Fibroblast of peridontal ligament (primary cell): ENCODE measurements around the gene GBF1.
"Not testable (repeated sequence)": the region's sequence is repeated elsewhere in the genome, so short reads cannot be mapped to it uniquely, and the experiment has no call there.

Experiments
- DNase-seq: peaks from one replicate; pipeline ENCODE4 v3.0.0-alpha.2; 2010; ENCODE audit errors: extremely low read depth

GBF1 gene

GRCh38 chr10:102267748-102268147 lies 22.4 kb downstream of the GBF1 start:
- peak; percentile 75 for DNase-seq

GRCh38 chr10:102268375-102268888 lies 23.1 kb downstream of the GBF1 start:
- peak; percentile 57 for DNase-seq

- DNase-seq = no peak
Observed at GRCh38 chr10:102269017-102269416, 23.7 kb downstream of the GBF1 start.

- DNase-seq = no peak
Observed at GRCh38 chr10:102274062-102274461, 28.7 kb downstream of the GBF1 start.

GRCh38 chr10:102275343-102275742 lies 30.0 kb downstream of the GBF1 start:
- no peak for DNase-seq

GRCh38 chr10:102279104-102279503 lies 33.8 kb downstream of the GBF1 start:
- no peak for DNase-seq

GRCh38 chr10:102280397-102281101 lies 35.2 kb downstream of the GBF1 start:
- no peak for DNase-seq

GRCh38 chr10:102281102-102281487 lies 35.8 kb downstream of the GBF1 start:
- no peak for DNase-seq

- DNase-seq = no peak
Observed at GRCh38 chr10:102283488-102283887, 38.2 kb downstream of the GBF1 start.

- no peak for DNase-seq
Observed at GRCh38 chr10:102283890-102284289, 38.6 kb downstream of the GBF1 start.

GRCh38 chr10:102284531-102284930 lies 39.2 kb downstream of the GBF1 start:
- no peak for DNase-seq

GRCh38 chr10:102285133-102285532 lies 39.8 kb downstream of the GBF1 start:
- DNase-seq = no peak

GRCh38 chr10:102286216-102286615 lies 40.9 kb downstream of the GBF1 start:
- DNase-seq = no peak

GRCh38 chr10:102287538-102287937 lies 42.2 kb downstream of the GBF1 start:
- no peak for DNase-seq

- DNase-seq = no peak
Observed at GRCh38 chr10:102287991-102288390, 42.7 kb downstream of the GBF1 start.

GRCh38 chr10:102289356-102289755 lies 44.0 kb downstream of the GBF1 start:
- DNase-seq = no peak

- no peak for DNase-seq
Observed at GRCh38 chr10:102289840-102290239, 44.5 kb downstream of the GBF1 start.

- DNase-seq = no peak
Observed at GRCh38 chr10:102291221-102291905, 46.0 kb downstream of the GBF1 start.

GRCh38 chr10:102297101-102297500 lies 51.8 kb downstream of the GBF1 start:
- DNase-seq = no peak

- no peak for DNase-seq
Observed at GRCh38 chr10:102298899-102299298, 53.6 kb downstream of the GBF1 start.

- peak; percentile 47 for DNase-seq
Observed at GRCh38 chr10:102299873-102300272, 54.5 kb downstream of the GBF1 start.

- peak; percentile 68 for DNase-seq
Observed at GRCh38 chr10:102300278-102300843, 55.0 kb downstream of the GBF1 start.

- not testable (repeated sequence) for DNase-seq
Observed at GRCh38 chr10:102300912-102301311, 55.6 kb downstream of the GBF1 start.
